Vagina (tissue), 2 donors: ENCODE results near the gene VWC2L.

Experiments
- POLR2A ChIP-seq, 2 donors: fragments of 450-650 bp; IDR thresholded peaks; one replicate each; pipeline ENCODE4 v1.6.1; 2017; ENCODE audit warnings: antibody characterized with exemption in 2 of 2, mild to moderate bottlenecking in 2 of 2, moderate library complexity in 2 of 2
- TF ChIP-seq, protein P1 (sequence below), 3 experiments: fragments of 450-650 bp in 2 of 3; fragments of 200-600 bp in 1 of 3; sonication (generic) in 1 of 3; IDR thresholded peaks; one replicate each; pipeline ENCODE4 v1.5.1; 2017 to 2019; ENCODE audit warnings: antibody characterized with exemption in 3 of 3, mild to moderate bottlenecking in 2 of 3, moderate library complexity in 2 of 3

DNA sequence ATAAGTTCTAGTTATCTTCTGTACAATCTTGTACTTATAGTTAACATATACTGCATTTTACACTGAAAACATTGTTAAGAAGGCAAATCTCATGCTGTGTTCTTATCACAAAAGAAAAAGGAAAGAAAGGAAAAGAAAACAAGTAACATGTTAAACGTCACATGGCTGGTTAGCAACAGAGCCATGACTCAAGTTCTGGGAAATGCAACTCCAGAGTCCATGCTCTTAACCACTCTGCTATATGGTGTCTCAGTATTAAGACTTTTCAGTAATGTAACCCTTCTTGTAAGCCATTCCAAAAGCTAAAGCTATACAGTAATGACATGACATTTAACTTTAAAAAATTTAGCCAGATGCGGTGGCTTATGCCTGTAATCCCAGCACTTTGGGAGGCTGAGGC, 217.2 kb downstream of the VWC2L start:
- TF ChIP-seq, protein P1, sequence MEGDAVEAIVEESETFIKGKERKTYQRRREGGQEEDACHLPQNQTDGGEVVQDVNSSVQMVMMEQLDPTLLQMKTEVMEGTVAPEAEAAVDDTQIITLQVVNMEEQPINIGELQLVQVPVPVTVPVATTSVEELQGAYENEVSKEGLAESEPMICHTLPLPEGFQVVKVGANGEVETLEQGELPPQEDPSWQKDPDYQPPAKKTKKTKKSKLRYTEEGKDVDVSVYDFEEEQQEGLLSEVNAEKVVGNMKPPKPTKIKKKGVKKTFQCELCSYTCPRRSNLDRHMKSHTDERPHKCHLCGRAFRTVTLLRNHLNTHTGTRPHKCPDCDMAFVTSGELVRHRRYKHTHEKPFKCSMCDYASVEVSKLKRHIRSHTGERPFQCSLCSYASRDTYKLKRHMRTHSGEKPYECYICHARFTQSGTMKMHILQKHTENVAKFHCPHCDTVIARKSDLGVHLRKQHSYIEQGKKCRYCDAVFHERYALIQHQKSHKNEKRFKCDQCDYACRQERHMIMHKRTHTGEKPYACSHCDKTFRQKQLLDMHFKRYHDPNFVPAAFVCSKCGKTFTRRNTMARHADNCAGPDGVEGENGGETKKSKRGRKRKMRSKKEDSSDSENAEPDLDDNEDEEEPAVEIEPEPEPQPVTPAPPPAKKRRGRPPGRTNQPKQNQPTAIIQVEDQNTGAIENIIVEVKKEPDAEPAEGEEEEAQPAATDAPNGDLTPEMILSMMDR (IDR thresholded peaks at IDR 0.05), result no peak
- TF ChIP-seq POLR2A (IDR thresholded peaks at IDR 0.05), result no peak
